AG04450 (cell line): ENCODE measurements around the gene RTN1. TPM values are rescaled to one million over a fixed set of nuclear protein-coding genes. Genes with fewer than 3 reads are reported as not detected.

Experiments
- CTCF ChIA-PET: fragments of 300-600, 350-600 bp; formaldehyde crosslinking; extraction: SDS; loops from one replicate; lab custom pipeline; 2022; ENCODE audit warnings: antibody characterized with exemption, inconsistent platforms; lab: Charles Lee
- POLR2A ChIA-PET: fragments of 350-600 bp; formaldehyde crosslinking; extraction: SDS; loops from one replicate; lab custom pipeline; 2021; ENCODE audit warnings: antibody characterized with exemption, inconsistent platforms; lab: Yijun Ruan, JAX
- DNase-seq: peaks from one replicate; pipeline ENCODE4 v3.0.0-alpha.2; 2011; ENCODE audit warnings: low read depth, low spot score
- H3K27ac ChIP-seq: one replicate; pipeline ENCODE4 v1.5.1; 2012; ENCODE audit warnings: low read depth, low read length, control low read depth
- H3K27me3 ChIP-seq: one replicate; pipeline ENCODE4 v1.6.0; 2012; ENCODE audit warnings: low read length; ENCODE audit not compliant: control insufficient read depth, insufficient read depth
- H3K4me3 ChIP-seq: 2 replicates; pipeline ENCODE4 v1.5.1; 2011; ENCODE audit warnings: mild to moderate bottlenecking, low read depth, low read length, control low read depth
- H3K9me3 ChIP-seq: 2 replicates; pipeline ENCODE4 v1.5.1; 2012; ENCODE audit warnings: low read length; ENCODE audit not compliant: control insufficient read depth, insufficient read depth
- CTCF ChIP-seq: IDR thresholded peaks from 2 replicates; pipeline ENCODE4 v1.5.1; 2011; ENCODE audit warnings: low read depth, low read length, control low read depth, inconsistent platforms
- polyA plus RNA-seq: library from polyadenylated mRNA; depleted of rRNA; stranded (reverse); fragments of >200 nt; gene quantifications from 2 replicates; pipeline ENCODE4 v1.2.3, GENCODE V29; 2011

The RTN1 gene
- polyA plus RNA-seq, 1 experiment, result 0.98 TPM

GRCh38 chr14:59811073-59811472 is 59.5 kb downstream of the RTN1 start:
- ChIA-PET POLR2A (no interaction called here), CTCF (no interaction called here)
- DNase-seq, result no peak
- Histone ChIP-seq H3K27ac (no peak overlapping the region), H3K27me3 (no peaks in the 10 kb centered on the region), H3K4me3 (no peak overlapping the region), H3K9me3 (no peaks in the 10 kb centered on the region)
- TF ChIP-seq CTCF, result no peak

GRCh38 chr14:59803052-59803540 is 67.5 kb downstream of the RTN1 start:
- no peak for TF ChIP-seq CTCF
- Histone ChIP-seq H3K27ac (no peak overlapping the region), H3K27me3 (no peaks in the 10 kb centered on the region), H3K4me3 (no peak overlapping the region), H3K9me3 (no peaks in the 10 kb centered on the region)
- ChIA-PET CTCF (interaction anchor here (1.6 kb wide), 1 partner anchor 381 kb away, joined by 3 read pairs; no protein-coding TSS in a partner anchor), POLR2A (no interaction called here)
- DNase-seq, result no peak

GRCh38 chr14:59788176-59788575 is 82.4 kb downstream of the RTN1 start:
- no peak overlapping the region for H3K4me3 ChIP-seq
- no peak overlapping the region for H3K27ac ChIP-seq
- DNase-seq, result no peak
- TF ChIP-seq CTCF, result no peak
- ChIA-PET POLR2A (no interaction called here), CTCF (no interaction called here)
- H3K27me3 ChIP-seq, result no peaks in the 10 kb centered on the region
- no peaks in the 10 kb centered on the region for H3K9me3 ChIP-seq

- Histone ChIP-seq H3K4me3 (no peak overlapping the region), H3K27ac (no peak overlapping the region), H3K27me3 (no peaks in the 10 kb centered on the region), H3K9me3 (no peaks in the 10 kb centered on the region)
- no peak for DNase-seq
- ChIA-PET POLR2A (no interaction called here), CTCF (no interaction called here)
- TF ChIP-seq CTCF, result no peak
These were observed 83.4 kb downstream of the RTN1 start for GRCh38 chr14:59787045-59787674.

GRCh38 chr14:59785629-59786028 is 84.9 kb downstream of the RTN1 start:
- POLR2A ChIA-PET, result no interaction called here
- CTCF ChIA-PET, result no interaction called here

More at GRCh38 chr14:59785629-59786028, 84.9 kb downstream of the RTN1 start:
- no peak for DNase-seq
- H3K4me3 ChIP-seq, result no peak overlapping the region
- no peaks in the 10 kb centered on the region for H3K9me3 ChIP-seq
- TF ChIP-seq CTCF, result no peak
- no peak overlapping the region for H3K27ac ChIP-seq
- no peaks in the 10 kb centered on the region for H3K27me3 ChIP-seq
